Caco-2 (cell line): ENCODE measurements around the gene GDF11. TPM values are rescaled to one million over a fixed set of nuclear protein-coding genes. Genes with fewer than 3 reads are reported as not detected.
A peak's percentile ranks its signal among the peaks of the same experiment; 100 is the strongest.

Experiments
- BruUV-seq: library from RNA; stranded (reverse); fragments of 400-500 nt; replicated peaks from 2 replicates; lab custom pipeline; 2021; lab: Mats Ljungman, UMichigan
- CTCF ChIA-PET: fragments of 300-600 bp; sonication (Branson Sonifier 250); formaldehyde crosslinking; loops from one replicate; lab custom pipeline; 2022; ENCODE audit warnings: antibody characterized with exemption; lab: Charles Lee
- POLR2A ChIA-PET: fragments of 300-600 bp; sonication (Branson Sonifier 250); formaldehyde crosslinking; loops from one replicate; lab custom pipeline; 2022; ENCODE audit warnings: antibody characterized with exemption; lab: Charles Lee
- DNase-seq, 2 experiments: peaks; one replicate each; pipeline versions ENCODE4 v3.0.0 to v3.0.0-alpha.2; 2020 to 2022
- H3K27me3 ChIP-seq: replicated peaks from 2 replicates; pipeline ENCODE4 v1.6.0; 2011; ENCODE audit warnings: low read length; ENCODE audit not compliant: control insufficient read depth, insufficient read depth
- H3K36me3 ChIP-seq: 2 replicates; pipeline ENCODE4 v1.5.1; 2011; ENCODE audit warnings: low read length; ENCODE audit not compliant: control insufficient read depth, insufficient read depth
- H3K4me1 ChIP-seq: fragments of 250-450 bp; sonication (Bioruptor Pico); 2 replicates; pipeline ENCODE4 v1.5.1; 2020; ENCODE audit warnings: mild to moderate bottlenecking
- H3K4me3 ChIP-seq: 2 replicates; pipeline ENCODE4 v1.5.1; 2011; ENCODE audit warnings: low read depth, mild to moderate bottlenecking, control low read depth, low read length
- H3K9me3 ChIP-seq: fragments of 250-450 bp; sonication (Bioruptor Pico); 2 replicates; pipeline ENCODE4 v1.5.1; 2020; ENCODE audit warnings: mild to moderate bottlenecking, moderate library complexity
- H3K27ac Mint-ChIP-seq: one replicate; pipeline ENCODE4 v1.8.0; 2022; ENCODE audit warnings: mixed read lengths; ENCODE audit not compliant: unreplicated experiment
- H3K27me3 Mint-ChIP-seq: one replicate; pipeline ENCODE4 v1.8.0; 2022; ENCODE audit warnings: mixed read lengths; ENCODE audit not compliant: insufficient read depth, unreplicated experiment
- H3K36me3 Mint-ChIP-seq: one replicate; pipeline ENCODE4 v1.8.0; 2022; ENCODE audit warnings: mild to moderate bottlenecking, mixed read lengths; ENCODE audit not compliant: insufficient read depth, unreplicated experiment
- H3K4me1 Mint-ChIP-seq: one replicate; pipeline ENCODE4 v1.8.0; 2022; ENCODE audit warnings: low read depth, mixed read lengths; ENCODE audit not compliant: unreplicated experiment
- H3K4me3 Mint-ChIP-seq: one replicate; pipeline ENCODE4 v1.8.0; 2022; ENCODE audit warnings: mild to moderate bottlenecking, moderate library complexity, mixed read lengths; ENCODE audit not compliant: unreplicated experiment
- H3K9me3 Mint-ChIP-seq: one replicate; pipeline ENCODE4 v1.8.0; 2022; ENCODE audit warnings: mixed read lengths; ENCODE audit not compliant: unreplicated experiment
- CTCF ChIP-seq, 2 experiments: fragments of 200-600 bp in 1 of 2; IDR thresholded peaks; 1 replicate in 1 of 2; 2 replicates in 1 of 2; pipeline versions ENCODE4 v1.5.1 to v1.8.0; 2011 to 2022; ENCODE audit warnings: antibody characterized with exemption in 1 of 2, control low read depth in 1 of 2, inconsistent platforms in 1 of 2, low read depth in 1 of 2, low read length in 1 of 2, mild to moderate bottlenecking in 1 of 2, moderate library complexity in 1 of 2; ENCODE audit not compliant: insufficient read depth in 1 of 2, severe bottlenecking in 1 of 2, unreplicated experiment in 1 of 2
- intact Hi-C: fragments of 100-400 bp; cut with micrococcal nuclease; formaldehyde crosslinking; loops from one replicate; pipeline ENCODE4 v1.10.0; 2022; ENCODE audit not compliant: unreplicated experiment
- total RNA-seq: library from RNA; stranded (reverse); gene quantifications from 2 replicates; pipeline ENCODE4 v1.2.3, GENCODE V29; 2022

Gene GDF11
- total RNA-seq, 1 experiment from 2014 or later = 11.0 TPM

GRCh38 chr12:55741931-55742680 is 816 bp upstream of the GDF11 start:
- Mint-ChIP-seq H3K9me3 (no peaks in the 10 kb centered on the region), H3K27ac (peak overlapping the region; percentile 24), H3K4me1 (peaks cover 33% of the 10 kb centered on the region), H3K4me3 (peak overlapping the region; percentile 66), H3K36me3 (peaks cover 7% of the 10 kb centered on the region), H3K27me3 (no peaks in the 10 kb centered on the region)
- Histone ChIP-seq H3K9me3 (no peaks in the 10 kb centered on the region), H3K36me3 (no peaks in the 10 kb centered on the region), H3K4me1 (peaks cover 25% of the 10 kb centered on the region), H3K27me3 (no peaks in the 10 kb centered on the region), H3K4me3 (peak overlapping the region; percentile 25)
- ChIA-PET POLR2A (no interaction called here), CTCF (interaction anchor here (0.6 to 1.3 kb wide), 3 partner anchors 37 to 425 kb away, joined by 3 to 4 read pairs (median 4); no protein-coding TSS in a partner anchor)
- TF ChIP-seq CTCF (IDR thresholded peaks at IDR 0.05; ENCODE audit: insufficient read depth in 1 of 2, low read depth in 1 of 2, low read length in 1 of 2, severe bottlenecking in 1 of 2, unreplicated experiment in 1 of 2) = no peak
- no TSS peak for BruUV-seq
- no peak for DNase-seq
- intact Hi-C loops = loop anchor here (10.0 kb wide), 1 partner anchor 373 kb away; the partner anchor contains the start of genes RPL41 and ZC3H10

DNA sequence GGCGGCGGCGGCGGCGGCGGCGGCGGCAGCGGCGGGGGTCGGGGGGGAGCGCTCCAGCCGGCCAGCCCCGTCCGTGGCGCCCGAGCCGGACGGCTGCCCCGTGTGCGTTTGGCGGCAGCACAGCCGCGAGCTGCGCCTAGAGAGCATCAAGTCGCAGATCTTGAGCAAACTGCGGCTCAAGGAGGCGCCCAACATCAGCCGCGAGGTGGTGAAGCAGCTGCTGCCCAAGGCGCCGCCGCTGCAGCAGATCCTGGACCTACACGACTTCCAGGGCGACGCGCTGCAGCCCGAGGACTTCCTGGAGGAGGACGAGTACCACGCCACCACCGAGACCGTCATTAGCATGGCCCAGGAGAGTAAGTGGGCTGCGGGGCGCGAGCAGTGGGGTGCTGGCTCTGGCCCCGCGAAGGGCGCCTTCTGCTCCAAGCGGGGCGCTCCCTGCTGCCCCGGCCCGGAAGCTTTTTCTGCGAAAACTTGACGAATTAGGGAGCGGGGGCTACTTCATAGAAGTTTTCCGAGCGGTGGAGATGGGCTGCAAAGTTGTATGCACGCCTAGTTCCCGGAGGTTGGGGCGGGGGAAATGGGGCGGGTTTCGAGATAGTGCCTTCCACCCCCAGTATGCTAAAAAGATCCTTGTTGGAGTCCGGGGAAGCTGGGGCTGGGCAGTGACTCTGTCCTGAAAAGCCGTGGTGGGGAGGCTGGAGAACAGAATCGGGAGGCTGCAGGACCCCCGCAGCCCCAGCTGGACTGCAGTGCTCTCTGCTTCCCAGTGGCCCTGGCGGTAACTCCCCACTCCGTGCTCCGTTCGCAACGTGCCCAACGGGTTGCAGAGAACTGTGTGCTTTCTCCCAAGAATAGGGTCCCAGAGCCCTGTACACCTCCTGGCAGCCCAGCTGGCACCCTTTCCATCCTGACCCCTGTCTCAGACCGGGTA is 751 bp downstream of the GDF11 start:
- TF ChIP-seq CTCF (IDR thresholded peaks at IDR 0.05; ENCODE audit: insufficient read depth in 1 of 2, low read depth in 1 of 2, low read length in 1 of 2, severe bottlenecking in 1 of 2, unreplicated experiment in 1 of 2) = no peak
- Mint-ChIP-seq H3K36me3 (peaks cover 7% of the 10 kb centered on the region), H3K4me1 (peaks cover 21% of the 10 kb centered on the region), H3K27me3 (no peaks in the 10 kb centered on the region), H3K9me3 (no peaks in the 10 kb centered on the region), H3K27ac (no peak overlapping the region), H3K4me3 (peak overlapping the region; percentile 80)
- Histone ChIP-seq H3K36me3 (no peaks in the 10 kb centered on the region), H3K27me3 (no peaks in the 10 kb centered on the region), H3K4me3 (peak overlapping the region; percentile 88), H3K9me3 (no peaks in the 10 kb centered on the region), H3K4me1 (peaks cover 17% of the 10 kb centered on the region)
- CTCF ChIA-PET = interaction anchor here (0.8 to 2.0 kb wide), 4 partner anchors 35 to 184 kb away, joined by 3 to 6 read pairs (median 4); partner anchors contain the start of gene PYM1
- POLR2A ChIA-PET = interaction anchor here (0.6 to 0.7 kb wide), 3 partner anchors 73 to 250 kb away, joined by 4 to 5 read pairs (median 4); partner anchors contain the start of gene DNAJC14
- DNase-seq = peak; percentile 68 to 69
- intact Hi-C loops = loop anchor here (1.0 to 10.0 kb wide), 4 partner anchors 45 to 371 kb away; partner anchors contain the start of genes RPL41, RPS26 and ZC3H10
- TSS peak; percentile 42 for BruUV-seq
